HG03457 (cell line): ENCODE measurements around the gene SCAMP2.
"Not testable (repeated sequence)": the region's sequence is repeated elsewhere in the genome, so short reads cannot be mapped to it uniquely, and the experiment has no call there.

Source experiments
- ATAC-seq: cut with Tn5 transposase; IDR thresholded peaks from one replicate; pipeline ENCODE4 v1.9.1; 2021; ENCODE audit warnings: moderate number of reproducible peaks; ENCODE audit not compliant: unreplicated experiment

The SCAMP2 gene

GRCh38 chr15:74891469-74891868, 18.3 kb upstream of the SCAMP2 start:
- no peak for ATAC-seq

GRCh38 chr15:74890665-74890960, 17.4 kb upstream of the SCAMP2 start:
- ATAC-seq: no peak

- peak; percentile 70 for ATAC-seq
Measured at GRCh38 chr15:74889883-74890664, 16.9 kb upstream of the SCAMP2 start, which contains the start of gene MPI. MPI (plus strand) TSS chr15:74890042; CDS start chr15:74890074, 32 bp downstream.

- no peak for ATAC-seq
Measured at GRCh38 chr15:74889390-74889882, 16.3 kb upstream of the SCAMP2 start.

- ATAC-seq: no peak
Measured at GRCh38 chr15:74888716-74889115, 15.6 kb upstream of the SCAMP2 start.

- ATAC-seq: not testable (repeated sequence)
Measured at GRCh38 chr15:74887537-74888193, 14.5 kb upstream of the SCAMP2 start.

- ATAC-seq: no peak
Measured at GRCh38 chr15:74885461-74885860, 12.3 kb upstream of the SCAMP2 start.

GRCh38 chr15:74884428-74885223, 11.5 kb upstream of the SCAMP2 start:
- no peak for ATAC-seq

- no peak for ATAC-seq
Measured at GRCh38 chr15:74882528-74882927, 9.4 kb upstream of the SCAMP2 start.

GRCh38 chr15:74878273-74878672, 5.1 kb upstream of the SCAMP2 start:
- no peak for ATAC-seq

GRCh38 chr15:74873756-74874424, 725 bp upstream of the SCAMP2 start:
- no peak for ATAC-seq

GRCh38 chr15:74872702-74873035, 496 bp downstream of the SCAMP2 start:
- ATAC-seq: no peak

- no peak for ATAC-seq
Measured at GRCh38 chr15:74870436-74871215, 2.5 kb downstream of the SCAMP2 start.

- ATAC-seq: peak; percentile 39
Measured at GRCh38 chr15:74869726-74870407, 3.3 kb downstream of the SCAMP2 start.

- no peak for ATAC-seq
Measured at GRCh38 chr15:74869372-74869725, 3.8 kb downstream of the SCAMP2 start.

- no peak for ATAC-seq
Measured at GRCh38 chr15:74868059-74868458, 5.1 kb downstream of the SCAMP2 start.

GRCh38 chr15:74867466-74868038, 5.6 kb downstream of the SCAMP2 start:
- no peak for ATAC-seq

- no peak for ATAC-seq
Measured at GRCh38 chr15:74866090-74866489, 7.1 kb downstream of the SCAMP2 start.

- ATAC-seq: no peak
Measured at GRCh38 chr15:74865316-74865715, 7.8 kb downstream of the SCAMP2 start.

- ATAC-seq: no peak
Measured at GRCh38 chr15:74864296-74864695, 8.9 kb downstream of the SCAMP2 start.
